ENCODE data around the gene DTNA. TPM values are rescaled to one million over a fixed set of nuclear protein-coding genes. Genes with fewer than 3 reads are reported as not detected.

Gene DTNA
- total RNA-seq, 2 experiments from 2014 or later, result not detected

GRCh38 chr18:34933909-34934661, 224.0 kb downstream of the DTNA start:
- ChIA-PET CTCF (no interaction called here), POLR2A (no interaction called here)
- H3K9me3 ChIP-seq (ENCODE audit: control insufficient read depth in 1 of 2, insufficient read depth in 1 of 2, low read length in 2 of 2), result no peaks in the 10 kb centered on the region
- TF ChIP-seq CTCF (IDR thresholded peaks at IDR 0.05), result no peak
- DNase-seq (no peak), ATAC-seq (ENCODE audit: poor library complexity) (no peak)
- H3K27me3 ChIP-seq (ENCODE audit: control insufficient read depth in 1 of 2, insufficient read depth in 2 of 2, low read length in 2 of 2), result no peaks in the 10 kb centered on the region
- no peak overlapping the region for H3K27ac ChIP-seq (ENCODE audit: low read depth in 1 of 2, low read length in 2 of 2)
- Mint-ChIP-seq H3K36me3 (ENCODE audit: low read depth) (no peaks in the 10 kb centered on the region), H3K27ac (no peak overlapping the region), H3K4me1 (ENCODE audit: low read depth) (no peaks in the 10 kb centered on the region), H3K4me3 (no peak overlapping the region), H3K9me3 (no peaks in the 10 kb centered on the region), H3K27me3 (peaks cover 14% of the 10 kb centered on the region)
- intact Hi-C loops (cut with DNase I, micrococcal nuclease), result no loop called here
- H3K36me3 ChIP-seq (ENCODE audit: insufficient read depth, low read length), result no peaks in the 10 kb centered on the region
- H3K4me3 ChIP-seq (ENCODE audit: low read length), result no peak overlapping the region
- no peaks in the 10 kb centered on the region for H3K4me1 ChIP-seq (ENCODE audit: insufficient read depth, low read length)

GRCh38 chr18:34936772-34937171, 226.7 kb downstream of the DTNA start:
- Histone ChIP-seq H3K27ac (ENCODE audit: low read depth in 1 of 2, low read length in 2 of 2) (no peak overlapping the region), H3K4me3 (ENCODE audit: low read length) (no peak overlapping the region), H3K36me3 (ENCODE audit: insufficient read depth, low read length) (no peaks in the 10 kb centered on the region), H3K4me1 (ENCODE audit: insufficient read depth, low read length) (no peaks in the 10 kb centered on the region), H3K27me3 (ENCODE audit: control insufficient read depth in 1 of 2, insufficient read depth in 2 of 2, low read length in 2 of 2) (no peaks in the 10 kb centered on the region), H3K9me3 (ENCODE audit: control insufficient read depth in 1 of 2, insufficient read depth in 1 of 2, low read length in 2 of 2) (no peaks in the 10 kb centered on the region)
- intact Hi-C loops (cut with DNase I, micrococcal nuclease), result no loop called here
- DNase-seq (no peak), ATAC-seq (ENCODE audit: poor library complexity) (no peak)
- H3K9me3 Mint-ChIP-seq, result no peaks in the 10 kb centered on the region
- no peak for TF ChIP-seq CTCF (IDR thresholded peaks at IDR 0.05)
- ChIA-PET CTCF (no interaction called here), POLR2A (no interaction called here)
- no peak overlapping the region for H3K4me3 Mint-ChIP-seq
- H3K4me1 Mint-ChIP-seq (ENCODE audit: low read depth), result no peaks in the 10 kb centered on the region
- peaks cover 20% of the 10 kb centered on the region for H3K27me3 Mint-ChIP-seq
- H3K27ac Mint-ChIP-seq, result no peak overlapping the region
- no peaks in the 10 kb centered on the region for H3K36me3 Mint-ChIP-seq (ENCODE audit: low read depth)

- POLR2A ChIA-PET, result no interaction called here
- intact Hi-C loops (cut with DNase I, micrococcal nuclease), result no loop called here
- ATAC-seq (ENCODE audit: poor library complexity), result no peak
Measured at GRCh38 chr18:34938090-34938489, 228.0 kb downstream of the DTNA start.

More at GRCh38 chr18:34938090-34938489, 228.0 kb downstream of the DTNA start:
- no peaks in the 10 kb centered on the region for H3K36me3 ChIP-seq (ENCODE audit: insufficient read depth, low read length)
- H3K4me1 ChIP-seq (ENCODE audit: insufficient read depth, low read length), result no peaks in the 10 kb centered on the region
- H3K4me1 Mint-ChIP-seq (ENCODE audit: low read depth), result no peaks in the 10 kb centered on the region
- no peak overlapping the region for H3K4me3 Mint-ChIP-seq
- H3K27me3 Mint-ChIP-seq, result peaks cover 20% of the 10 kb centered on the region
- H3K9me3 ChIP-seq (ENCODE audit: control insufficient read depth in 1 of 2, insufficient read depth in 1 of 2, low read length in 2 of 2), result no peaks in the 10 kb centered on the region
- TF ChIP-seq CTCF (IDR thresholded peaks at IDR 0.05), result no peak
- H3K4me3 ChIP-seq (ENCODE audit: low read length), result no peak overlapping the region
- H3K27me3 ChIP-seq (ENCODE audit: control insufficient read depth in 1 of 2, insufficient read depth in 2 of 2, low read length in 2 of 2), result peaks cover 0 to 8% of the 10 kb centered on the region in 2 experiments
- DNase-seq, result no peak
- H3K27ac ChIP-seq (ENCODE audit: low read depth in 1 of 2, low read length in 2 of 2), result no peak overlapping the region
- no peak overlapping the region for H3K27ac Mint-ChIP-seq
- H3K9me3 Mint-ChIP-seq, result no peaks in the 10 kb centered on the region
- no peaks in the 10 kb centered on the region for H3K36me3 Mint-ChIP-seq (ENCODE audit: low read depth)
- CTCF ChIA-PET, result no interaction called here

Data from CD4-positive, alpha-beta T cell (primary cell).